ENCODE measurements around the gene CCDC15.
"Not testable (repeated sequence)": the region's sequence is repeated elsewhere in the genome, so short reads cannot be mapped to it uniquely, and the experiment has no call there.

CCDC15 gene

DNA sequence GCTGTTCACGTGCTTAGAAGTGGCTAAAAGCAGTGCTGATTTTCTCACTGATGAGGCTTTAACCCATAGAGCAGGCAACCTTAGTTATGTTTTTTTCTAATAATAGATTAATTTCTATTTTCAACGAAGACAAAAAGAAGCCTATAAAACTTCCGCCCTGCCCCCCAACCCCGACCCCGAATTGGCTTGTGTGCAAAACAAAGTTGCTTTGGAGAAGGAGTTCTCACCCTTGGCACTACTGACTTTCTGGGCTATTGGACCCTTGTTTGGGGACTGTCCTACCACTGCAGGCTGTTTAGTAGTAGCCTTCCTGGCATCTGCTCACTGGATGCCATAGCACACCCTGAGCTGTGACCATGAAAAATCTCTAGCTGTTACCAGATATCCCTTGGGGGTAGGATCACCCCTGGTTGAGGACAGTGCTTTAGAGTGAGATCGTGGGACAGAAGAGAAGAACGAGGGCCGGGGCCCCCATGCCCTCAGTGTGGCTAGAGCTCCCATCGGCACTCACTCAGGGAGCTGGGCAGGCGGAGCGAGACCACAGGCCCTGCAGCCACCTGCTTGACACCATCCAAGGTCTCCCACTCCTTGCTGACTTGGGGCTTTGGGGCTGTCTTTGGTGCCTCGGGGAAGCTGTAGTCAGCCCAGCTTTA, 126.0 kb downstream of the CCDC15 start:
- no peak for DNase-seq (ENCODE audit: low read depth in 1 of 2, low spot score in 1 of 2)

DNA sequence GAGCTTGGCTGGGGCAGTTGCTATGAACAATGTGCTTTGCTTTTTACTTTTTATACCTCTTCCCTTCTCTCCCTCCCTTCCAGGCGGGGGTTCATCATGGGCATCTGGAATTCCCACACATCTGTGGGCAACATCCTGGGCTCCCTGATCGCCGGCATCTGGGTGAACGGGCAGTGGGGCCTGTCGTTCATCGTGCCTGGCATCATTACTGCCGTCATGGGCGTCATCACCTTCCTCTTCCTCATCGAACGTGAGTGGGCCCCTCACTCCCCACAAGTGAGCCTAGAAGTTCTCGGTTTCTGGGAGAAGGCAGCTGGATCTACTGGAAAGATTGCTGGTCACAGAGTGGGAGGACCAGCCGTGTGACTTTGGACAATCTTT, 126.5 kb downstream of the CCDC15 start:
- no peak for DNase-seq (ENCODE audit: low read depth in 1 of 2, low spot score in 1 of 2)

- DNase-seq (ENCODE audit: low read depth in 1 of 2, low spot score in 1 of 2): no peak
Measured at GRCh38 chr11:125081098-125081798, 127.2 kb downstream of the CCDC15 start.

GRCh38 chr11:125082040-125082439, 128.0 kb downstream of the CCDC15 start:
- DNase-seq (ENCODE audit: low read depth in 1 of 2, low spot score in 1 of 2): no peak

GRCh38 chr11:125082611-125083311, 128.8 kb downstream of the CCDC15 start:
- DNase-seq (ENCODE audit: low read depth in 1 of 2, low spot score in 1 of 2): no peak

- DNase-seq (ENCODE audit: low read depth in 1 of 2, low spot score in 1 of 2): no peak
Measured at GRCh38 chr11:125083312-125084056, 129.5 kb downstream of the CCDC15 start.

DNA sequence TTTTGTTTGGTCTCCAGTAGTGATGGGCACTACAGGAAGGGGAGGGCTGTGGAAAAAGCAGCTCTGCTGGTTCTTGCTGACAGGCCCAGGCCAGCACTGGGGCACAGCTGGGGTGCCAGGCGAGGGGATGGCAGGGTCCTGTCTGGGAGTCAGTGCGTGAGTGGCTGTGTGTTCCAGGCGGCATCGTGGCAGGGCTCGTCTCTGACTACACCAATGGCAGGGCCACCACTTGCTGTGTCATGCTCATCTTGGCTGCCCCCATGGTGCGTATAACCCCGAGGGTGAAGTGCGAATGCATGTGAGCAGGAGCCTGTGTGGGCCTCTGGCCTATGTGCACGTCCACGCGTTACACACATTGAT, 130.0 kb downstream of the CCDC15 start:
- no peak for DNase-seq (ENCODE audit: low read depth in 1 of 2, low spot score in 1 of 2)

DNA sequence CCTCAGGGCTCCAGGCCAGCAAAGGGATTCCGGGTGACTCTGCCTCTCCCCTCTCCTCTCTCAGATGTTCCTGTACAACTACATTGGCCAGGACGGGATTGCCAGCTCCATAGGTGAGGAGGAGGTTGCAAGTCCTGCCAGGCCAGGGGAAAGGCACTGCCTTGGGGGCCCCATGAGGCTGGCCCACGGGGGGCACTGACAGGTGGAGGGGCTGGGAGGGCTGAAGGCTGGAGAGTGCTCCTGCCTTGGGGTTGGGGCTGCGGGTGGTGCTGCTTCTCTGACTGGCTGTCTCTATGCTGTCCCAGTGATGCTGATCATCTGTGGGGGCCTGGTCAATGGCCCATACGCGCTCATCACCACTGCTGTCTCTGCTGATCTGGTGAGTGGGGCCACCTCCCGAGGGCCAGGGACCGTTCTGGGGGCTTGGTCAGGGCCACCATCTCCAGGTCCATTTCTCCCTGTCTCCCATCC, 130.8 kb downstream of the CCDC15 start:
- DNase-seq (ENCODE audit: low read depth in 1 of 2, low spot score in 1 of 2): no peak

- DNase-seq (ENCODE audit: low read depth in 1 of 2, low spot score in 1 of 2): no peak
Measured at GRCh38 chr11:125085301-125086081, 131.5 kb downstream of the CCDC15 start.

DNA sequence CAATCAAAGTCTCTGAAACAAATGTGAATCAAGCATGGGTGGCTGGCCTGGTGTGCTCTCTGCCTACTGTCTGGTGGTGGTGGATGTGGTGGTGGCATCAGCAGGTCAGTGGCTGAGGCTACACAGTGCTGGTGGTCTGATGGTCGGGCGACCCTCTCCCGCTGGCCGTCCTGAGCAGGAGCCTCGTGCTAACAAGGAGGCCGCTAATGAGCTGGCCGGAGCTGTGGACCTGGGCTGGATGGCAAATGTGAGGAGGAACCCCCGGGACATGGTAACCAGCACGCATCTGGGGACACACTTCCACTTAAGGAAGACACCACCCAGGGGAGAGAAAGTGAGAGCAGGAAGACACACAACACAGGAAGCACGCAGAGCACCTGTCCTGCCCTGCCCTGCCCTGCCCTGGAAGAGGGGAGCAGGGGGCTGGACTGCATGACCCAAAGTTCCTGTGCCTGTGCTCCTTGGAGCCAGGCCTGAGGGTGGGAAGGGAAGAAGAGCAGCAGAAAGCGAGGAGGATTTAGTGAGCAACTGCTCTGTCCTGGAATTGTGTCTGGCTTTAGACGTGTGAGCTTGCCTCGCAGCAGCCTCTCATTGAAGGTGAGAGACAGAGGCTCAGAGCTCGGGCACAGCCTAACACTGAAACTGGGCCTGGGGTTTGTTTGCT, 132.8 kb downstream of the CCDC15 start:
- no peak for DNase-seq (ENCODE audit: low read depth in 1 of 2, low spot score in 1 of 2)

- DNase-seq (ENCODE audit: low read depth in 1 of 2, low spot score in 1 of 2): no peak
Measured at GRCh38 chr11:125088123-125088522, 134.1 kb downstream of the CCDC15 start.

GRCh38 chr11:125088576-125089455, 134.8 kb downstream of the CCDC15 start:
- no peak for DNase-seq (ENCODE audit: low read depth in 1 of 2, low spot score in 1 of 2)

GRCh38 chr11:125089481-125089880, 135.5 kb downstream of the CCDC15 start:
- DNase-seq (ENCODE audit: low read depth in 1 of 2, low spot score in 1 of 2): not testable (repeated sequence)

- not testable (repeated sequence) for DNase-seq (ENCODE audit: low read depth in 1 of 2, low spot score in 1 of 2)
Measured at GRCh38 chr11:125090151-125090550, 136.1 kb downstream of the CCDC15 start.

GRCh38 chr11:125090816-125091215, 136.8 kb downstream of the CCDC15 start:
- DNase-seq (ENCODE audit: low read depth in 1 of 2, low spot score in 1 of 2): no peak
